Neural progenitor cell (in vitro differentiated cells): ENCODE measurements around the gene CTIF. TPM values are rescaled to one million over a fixed set of nuclear protein-coding genes. Genes with fewer than 3 reads are reported as not detected.

Experiments
- DNase-seq: peaks from one replicate; pipeline ENCODE4 v3.0.0-alpha.2; 2016; ENCODE audit warnings: low spot score
- H2AFZ ChIP-seq: fragments of 200-600 bp; sonication (generic); replicated peaks from 2 replicates; pipeline ENCODE4 v1.6.1; 2016; ENCODE audit warnings: antibody characterized with exemption
- H3F3A ChIP-seq: fragments of 200-600 bp; sonication (generic); 2 replicates; pipeline ENCODE4 v1.6.1; 2016; ENCODE audit warnings: antibody characterized with exemption, low read depth
- H3K27ac ChIP-seq: fragments of 200-600 bp; sonication (generic); 2 replicates; pipeline ENCODE4 v1.5.1; 2016; ENCODE audit warnings: mild to moderate bottlenecking
- H3K27me3 ChIP-seq: fragments of 200-600 bp; sonication (generic); 2 replicates; pipeline ENCODE4 v1.6.1; 2016; ENCODE audit warnings: mild to moderate bottlenecking, moderate library complexity
- H3K36me3 ChIP-seq: fragments of 200-600 bp; sonication (generic); 2 replicates; pipeline ENCODE4 v1.5.1; 2016
- H3K4me1 ChIP-seq: fragments of 200-600 bp; sonication (generic); 2 replicates; pipeline ENCODE4 v1.6.1; 2016; ENCODE audit warnings: mixed run types
- H3K4me2 ChIP-seq: fragments of 200-600 bp; sonication (generic); 2 replicates; pipeline ENCODE4 v1.6.1; 2016
- H3K4me3 ChIP-seq: fragments of 200-600 bp; sonication (generic); 2 replicates; pipeline ENCODE4 v1.5.1; 2016
- H3K79me2 ChIP-seq: fragments of 200-600 bp; sonication (generic); 2 replicates; pipeline ENCODE4 v1.6.1; 2016; ENCODE audit warnings: low read depth
- H3K9ac ChIP-seq: fragments of 200-600 bp; sonication (generic); 2 replicates; pipeline ENCODE4 v1.6.1; 2016
- H3K9me3 ChIP-seq: fragments of 200-600 bp; sonication (generic); 2 replicates; pipeline ENCODE4 v1.5.1; 2016; ENCODE audit warnings: low read depth
- H4K20me1 ChIP-seq: fragments of 200-600 bp; sonication (generic); 2 replicates; pipeline ENCODE4 v1.6.1; 2016; ENCODE audit warnings: low read depth
- H3K27ac Mint-ChIP-seq: 3 replicates; pipeline ENCODE4 v1.8.0; 2021; ENCODE audit warnings: mixed read lengths
- H3K27me3 Mint-ChIP-seq: 2 replicates; pipeline ENCODE4 v1.8.0; 2022; ENCODE audit warnings: low read depth, mild to moderate bottlenecking, inconsistent platforms, moderate library complexity, mixed read lengths; ENCODE audit not compliant: insufficient read depth
- H3K36me3 Mint-ChIP-seq: 3 replicates; pipeline ENCODE4 v1.8.0; 2021; ENCODE audit warnings: mixed read lengths
- H3K4me1 Mint-ChIP-seq: 3 replicates; pipeline ENCODE4 v1.8.0; 2021; ENCODE audit warnings: mixed read lengths
- H3K4me3 Mint-ChIP-seq: 3 replicates; pipeline ENCODE4 v1.8.0; 2021; ENCODE audit warnings: mild to moderate bottlenecking, moderate library complexity, mixed read lengths
- H3K9me3 Mint-ChIP-seq: 3 replicates; pipeline ENCODE4 v1.8.0; 2020; ENCODE audit warnings: mixed read lengths
- CTCF ChIP-seq: fragments of 200-600 bp; sonication (generic); IDR thresholded peaks from 2 replicates; pipeline ENCODE4 v1.5.1; 2017; ENCODE audit warnings: antibody characterized with exemption, mild to moderate bottlenecking
- EZH2 ChIP-seq: fragments of 200-600 bp; sonication (generic); IDR thresholded peaks from 2 replicates; pipeline ENCODE4 v1.6.1; 2017; ENCODE audit warnings: antibody characterized with exemption, mild to moderate bottlenecking, moderate library complexity
- EZH2phosphoT487 ChIP-seq: fragments of 200-600 bp; sonication (generic); IDR thresholded peaks from 2 replicates; pipeline ENCODE4 v1.6.1; 2017; ENCODE audit warnings: antibody characterized with exemption
- total RNA-seq: library from RNA; depleted of rRNA; stranded (reverse); fragments of >200 nt; gene quantifications from 2 replicates; pipeline ENCODE4 v1.2.3, GENCODE V29; 2015; ENCODE audit warnings: low replicate concordance

The CTIF gene
- total RNA-seq, 1 donor from 2014 or later: 17.6 TPM

- Histone ChIP-seq H3K4me2 (no peak overlapping the region), H3K79me2 (no peaks in the 10 kb centered on the region), H3K36me3 (no peaks in the 10 kb centered on the region), H3K4me3 (no peak overlapping the region), H3K27ac (no peak overlapping the region), H3F3A (no peaks in the 10 kb centered on the region), H3K27me3 (no peaks in the 10 kb centered on the region), H3K9me3 (no peaks in the 10 kb centered on the region), H2AFZ (no peak overlapping the region), H4K20me1 (no peaks in the 10 kb centered on the region), H3K4me1 (peaks cover 31% of the 10 kb centered on the region), H3K9ac (no peak overlapping the region)
- DNase-seq: no peak
- Mint-ChIP-seq H3K36me3 (peaks cover 4% of the 10 kb centered on the region), H3K27me3 (peaks cover 11% of the 10 kb centered on the region), H3K4me1 (peaks cover 66% of the 10 kb centered on the region), H3K27ac (no peak overlapping the region), H3K9me3 (peaks cover 3% of the 10 kb centered on the region), H3K4me3 (no peak overlapping the region)
- TF ChIP-seq EZH2 (no peak), CTCF (no peak), EZH2phosphoT487 (no peak)
These were observed 306.3 kb downstream of the CTIF start for GRCh38 chr18:48845174-48845573.

- Mint-ChIP-seq H3K27me3 (peaks cover 11% of the 10 kb centered on the region), H3K4me1 (peaks cover 68% of the 10 kb centered on the region), H3K36me3 (peaks cover 4% of the 10 kb centered on the region), H3K4me3 (no peak overlapping the region), H3K27ac (no peak overlapping the region), H3K9me3 (peaks cover 3% of the 10 kb centered on the region)
- H2AFZ ChIP-seq: no peak overlapping the region
- no peaks in the 10 kb centered on the region for H3F3A ChIP-seq
- no peaks in the 10 kb centered on the region for H3K9me3 ChIP-seq
- H3K27ac ChIP-seq: no peak overlapping the region
- no peak overlapping the region for H3K4me2 ChIP-seq
- no peaks in the 10 kb centered on the region for H3K36me3 ChIP-seq
- H3K4me1 ChIP-seq: peaks cover 40% of the 10 kb centered on the region
- TF ChIP-seq EZH2phosphoT487 (no peak), EZH2 (no peak), CTCF (no peak)
- H3K27me3 ChIP-seq: no peaks in the 10 kb centered on the region
- H3K79me2 ChIP-seq: no peaks in the 10 kb centered on the region
- no peak for DNase-seq
- no peak overlapping the region for H3K4me3 ChIP-seq
- no peak overlapping the region for H3K9ac ChIP-seq
- H4K20me1 ChIP-seq: no peaks in the 10 kb centered on the region
These were observed 307.6 kb downstream of the CTIF start for GRCh38 chr18:48846423-48846932.

GRCh38 chr18:48847807-48848486 lies 309.1 kb downstream of the CTIF start:
- peaks cover 3% of the 10 kb centered on the region for H3K9me3 Mint-ChIP-seq
- peaks cover 10% of the 10 kb centered on the region for H3K27me3 Mint-ChIP-seq
- no peak overlapping the region for H3K4me3 Mint-ChIP-seq
- Histone ChIP-seq H3K79me2 (no peaks in the 10 kb centered on the region), H2AFZ (no peak overlapping the region), H3K4me1 (peaks cover 31% of the 10 kb centered on the region), H3K27me3 (no peaks in the 10 kb centered on the region), H3F3A (no peaks in the 10 kb centered on the region), H3K36me3 (no peaks in the 10 kb centered on the region), H4K20me1 (no peaks in the 10 kb centered on the region), H3K9ac (no peak overlapping the region), H3K9me3 (no peaks in the 10 kb centered on the region), H3K4me2 (peak overlapping the region; percentile 5), H3K27ac (no peak overlapping the region), H3K4me3 (no peak overlapping the region)
- peak; percentile 57 for DNase-seq
- TF ChIP-seq EZH2phosphoT487: no peak
- peak overlapping the region; percentile 47 for H3K27ac Mint-ChIP-seq
- H3K4me1 Mint-ChIP-seq: peaks cover 68% of the 10 kb centered on the region
- H3K36me3 Mint-ChIP-seq: peaks cover 4% of the 10 kb centered on the region

- H3F3A ChIP-seq: no peaks in the 10 kb centered on the region
- no peaks in the 10 kb centered on the region for H4K20me1 ChIP-seq
- no peaks in the 10 kb centered on the region for H3K79me2 ChIP-seq
- peak overlapping the region; percentile 74 for H3K27ac Mint-ChIP-seq
- peak; percentile 69 for DNase-seq
- H3K27ac ChIP-seq: no peak overlapping the region
- no peak overlapping the region for H2AFZ ChIP-seq
- TF ChIP-seq EZH2 (no peak), CTCF (no peak), EZH2phosphoT487 (no peak)
- H3K27me3 ChIP-seq: no peaks in the 10 kb centered on the region
- H3K9me3 Mint-ChIP-seq: peaks cover 3% of the 10 kb centered on the region
- H3K9me3 ChIP-seq: no peaks in the 10 kb centered on the region
- H3K4me1 ChIP-seq: peaks cover 31% of the 10 kb centered on the region
- no peaks in the 10 kb centered on the region for H3K36me3 ChIP-seq
- no peak overlapping the region for H3K9ac ChIP-seq
- peak overlapping the region; percentile 5 for H3K4me2 ChIP-seq
- H3K4me3 ChIP-seq: no peak overlapping the region
- H3K4me1 Mint-ChIP-seq: peaks cover 64% of the 10 kb centered on the region
- no peak overlapping the region for H3K4me3 Mint-ChIP-seq
- peaks cover 8% of the 10 kb centered on the region for H3K27me3 Mint-ChIP-seq
- H3K36me3 Mint-ChIP-seq: peaks cover 4% of the 10 kb centered on the region
These were observed 309.9 kb downstream of the CTIF start for GRCh38 chr18:48848641-48849143.
